ENCODE data around the gene CLCN5.

GRCh38 chrX:49956313-49956712, 33.9 kb downstream of the CLCN5 start:
- no peak for TF ChIP-seq CTCF (IDR thresholded peaks at IDR 0.05; ENCODE audit: low read depth, low read length, poor library complexity, severe bottlenecking)
- no peak for TF ChIP-seq EZH2phosphoT487 (IDR thresholded peaks at IDR 0.05; ENCODE audit: borderline replicate concordance, low read length)
